Skin epidermis (tissue), 12 donors: ENCODE results near the gene RAP2A.

Experiments
- H3K27ac ChIP-seq, 21 experiments: fragments of 200-600 bp; sonication (generic) in 11 of 21; one replicate each; pipeline ENCODE4 v1.5.0; 2020; ENCODE audit warnings: mild to moderate bottlenecking in 3 of 21, inconsistent platforms in 2 of 21, moderate library complexity in 2 of 21
- H3K4me3 ChIP-seq, 7 experiments: fragments of 200-600 bp; sonication (generic) in 2 of 7; one replicate each; pipeline ENCODE4 v1.5.0; 2020; ENCODE audit warnings: inconsistent platforms in 2 of 7, mild to moderate bottlenecking in 2 of 7, moderate library complexity in 1 of 7

RAP2A gene

DNA sequence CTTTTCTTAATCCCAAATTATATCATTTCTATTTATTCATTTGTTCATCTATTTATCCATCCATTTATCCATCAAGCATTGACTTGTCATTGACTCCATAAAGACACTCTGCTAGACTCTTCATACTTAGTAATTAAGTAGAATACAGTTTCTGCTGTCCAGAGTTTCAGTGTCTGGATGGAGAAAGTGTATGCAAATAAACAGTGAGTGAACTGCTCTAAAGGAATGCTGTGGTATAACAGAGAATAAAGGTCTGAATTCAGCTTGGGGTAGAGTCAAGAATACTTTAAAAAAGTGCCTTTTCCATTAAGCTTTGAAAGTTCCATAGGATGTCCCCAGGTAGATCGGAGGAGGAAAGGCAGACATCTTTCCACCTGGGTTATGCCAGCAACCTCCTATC lies 51.4 kb downstream of the RAP2A start:
- no peak overlapping the region for H3K4me3 ChIP-seq

DNA sequence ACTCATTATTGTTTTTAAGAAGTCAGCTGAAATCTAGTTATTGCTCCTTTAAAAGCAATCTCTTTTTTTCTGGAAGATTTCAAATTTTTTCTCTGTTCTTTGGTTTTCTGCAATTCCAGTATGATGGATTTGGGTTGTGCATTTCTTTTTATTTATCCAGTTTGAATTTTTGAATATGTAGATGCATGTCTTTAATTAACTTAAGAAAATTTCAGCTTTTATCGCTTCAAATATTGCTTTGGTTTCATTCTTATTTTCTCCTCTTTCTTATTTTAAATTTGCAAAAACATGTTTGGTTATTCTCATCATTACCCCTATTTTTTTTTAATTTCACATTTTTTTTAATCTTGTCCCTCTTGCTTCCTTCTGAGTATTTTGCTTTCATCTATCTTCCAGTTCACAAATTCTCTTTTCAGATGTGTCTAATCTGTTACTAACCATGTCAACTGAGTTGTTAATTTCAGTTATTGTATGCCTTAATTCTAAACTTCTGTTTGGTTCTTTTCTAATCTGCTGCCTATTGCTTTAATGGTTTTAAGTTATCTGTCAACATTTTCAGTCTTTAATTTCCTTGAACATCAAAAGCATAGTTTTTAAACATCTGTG lies 56.8 kb downstream of the RAP2A start:
- H3K4me3 ChIP-seq, result no peak overlapping the region
- no peak overlapping the region for H3K27ac ChIP-seq

More for the DNA sequence above, 51.4 kb downstream of the RAP2A start:
- H3K27ac ChIP-seq, result no peak overlapping the region

DNA sequence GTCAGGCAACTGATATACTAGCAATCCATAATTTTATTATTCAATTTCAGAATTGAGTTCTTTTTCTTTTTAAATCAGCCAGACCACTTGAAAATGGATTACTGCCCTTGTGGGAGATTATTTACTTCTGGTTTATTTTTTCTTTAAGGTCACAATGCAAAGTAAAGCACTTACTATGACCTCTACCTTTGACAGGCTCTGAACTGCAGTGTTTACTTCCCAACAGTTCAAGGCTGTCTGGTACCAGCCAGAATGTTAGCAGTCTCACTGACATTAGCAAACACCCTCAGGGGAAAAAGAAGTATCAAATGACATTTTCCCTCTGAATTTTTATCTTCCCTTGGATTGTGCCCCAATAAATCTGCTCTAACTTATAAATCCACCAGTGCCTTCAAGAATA lies 57.5 kb downstream of the RAP2A start:
- no peak overlapping the region for H3K4me3 ChIP-seq
- no peak overlapping the region for H3K27ac ChIP-seq

DNA sequence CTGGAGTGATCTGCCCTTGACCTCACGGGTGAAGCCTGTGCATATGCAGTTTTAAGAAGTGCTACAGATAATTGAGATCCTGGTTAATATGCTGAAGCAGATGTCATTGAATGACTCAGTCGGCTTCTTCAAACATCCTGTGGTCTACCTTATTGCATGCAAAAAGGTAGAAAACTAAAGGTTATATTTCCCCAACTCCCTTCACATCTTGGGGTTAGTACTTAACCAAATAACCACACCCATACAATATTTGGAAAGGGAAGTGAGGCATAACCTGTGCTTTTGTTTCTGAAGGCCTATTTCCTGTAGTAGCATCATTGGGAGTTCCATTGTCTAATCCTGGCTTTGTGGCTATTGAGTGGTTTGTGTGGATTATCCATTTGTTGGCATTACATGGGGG lies 58.3 kb downstream of the RAP2A start:
- H3K4me3 ChIP-seq, result no peak overlapping the region
- peak overlapping the region in 1 of 21 experiments; percentile 3 for H3K27ac ChIP-seq

DNA sequence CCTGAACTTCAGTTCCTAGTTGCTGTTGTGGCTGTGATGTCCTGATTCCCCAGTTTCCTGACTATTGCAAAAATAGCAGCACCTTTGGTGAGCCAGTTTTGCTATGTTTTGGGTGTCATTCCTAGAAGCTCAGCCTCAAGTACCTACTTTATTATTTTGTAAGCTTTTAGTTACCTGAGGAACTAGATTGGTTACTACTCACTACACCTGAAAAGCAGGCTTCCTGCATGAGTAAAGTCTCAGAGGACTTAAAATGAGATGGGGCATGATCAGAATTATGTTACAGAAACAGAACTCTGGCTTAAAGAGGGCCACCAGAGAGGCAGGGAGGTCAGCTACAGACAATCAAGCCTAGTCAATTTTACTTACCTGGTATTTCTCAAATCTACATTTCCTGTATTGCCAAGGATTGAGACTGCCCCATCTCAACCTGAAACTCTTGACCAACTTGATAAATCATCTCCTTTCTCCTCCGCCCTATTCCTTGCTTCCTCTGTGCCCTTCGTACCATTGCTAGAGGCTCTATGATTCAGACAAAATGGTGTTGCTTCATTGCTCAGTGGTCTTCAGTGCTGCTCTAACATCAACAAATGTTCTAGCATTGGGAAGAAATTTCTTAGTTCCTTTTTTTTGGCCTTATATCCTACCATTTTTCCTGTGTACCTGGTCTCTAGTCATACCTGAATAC lies 58.9 kb downstream of the RAP2A start:
- H3K27ac ChIP-seq, result peak overlapping the region in 1 of 21 experiments; percentile 3
- H3K4me3 ChIP-seq, result no peak overlapping the region

DNA sequence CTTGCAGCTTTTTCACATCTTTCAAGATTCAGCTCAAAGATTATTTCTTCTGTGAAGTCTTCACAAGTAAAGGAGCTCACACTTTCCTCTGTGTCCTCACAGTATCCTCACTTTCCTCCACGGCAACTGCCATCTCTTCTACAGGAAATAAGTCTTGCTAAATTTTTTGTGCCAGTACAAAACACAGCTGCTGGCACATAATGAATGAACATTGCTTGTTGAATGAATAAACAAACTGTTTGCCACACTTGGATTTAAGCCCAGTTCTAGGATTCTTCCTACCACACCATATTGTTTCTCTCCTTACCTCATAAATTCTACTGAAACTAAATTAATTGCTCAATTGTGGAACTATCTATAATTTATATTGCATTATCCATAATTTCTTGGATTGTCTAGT lies 59.5 kb downstream of the RAP2A start:
- Histone ChIP-seq H3K27ac (no peak overlapping the region), H3K4me3 (no peak overlapping the region)

DNA sequence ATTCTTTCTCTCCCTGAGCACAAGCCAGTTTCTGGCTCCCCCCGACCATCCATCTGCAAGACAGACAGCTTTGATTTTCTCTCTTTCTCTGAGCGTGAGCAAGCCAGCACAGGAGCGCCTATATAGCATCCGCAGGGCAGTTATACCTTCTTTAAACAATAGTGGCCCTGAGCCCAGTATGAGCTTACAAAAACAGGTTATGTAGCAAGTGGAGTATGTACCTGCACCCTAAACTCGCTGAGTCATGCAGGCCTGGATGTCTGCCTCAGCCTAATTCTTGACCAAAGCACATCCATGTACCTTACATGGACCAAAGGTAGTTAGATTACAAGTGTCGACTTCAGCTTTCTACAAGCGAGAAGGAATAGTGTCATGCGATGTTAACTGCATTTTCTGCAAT lies 61.7 kb downstream of the RAP2A start:
- Histone ChIP-seq H3K4me3 (no peak overlapping the region), H3K27ac (no peak overlapping the region)

DNA sequence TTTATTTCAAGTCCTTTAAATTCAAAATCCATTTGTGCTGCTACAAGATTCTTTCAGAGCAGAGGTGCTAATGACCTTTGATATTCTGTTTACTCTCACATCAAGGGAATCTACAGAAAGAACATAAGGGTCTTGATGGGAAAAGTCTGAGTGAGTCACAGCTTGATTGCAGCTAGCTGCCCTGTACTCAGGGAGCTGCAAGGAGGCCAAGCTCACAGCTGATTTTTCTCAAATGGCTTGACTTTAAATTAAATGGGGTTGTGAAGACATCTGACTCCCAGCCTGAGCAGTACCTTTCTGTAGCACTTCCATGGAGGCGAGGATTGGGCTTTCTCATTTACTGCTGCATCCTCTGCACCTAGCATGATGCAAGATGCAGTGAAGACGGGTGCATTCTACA lies 62.5 kb downstream of the RAP2A start:
- no peak overlapping the region for H3K27ac ChIP-seq
- H3K4me3 ChIP-seq, result no peak overlapping the region

DNA sequence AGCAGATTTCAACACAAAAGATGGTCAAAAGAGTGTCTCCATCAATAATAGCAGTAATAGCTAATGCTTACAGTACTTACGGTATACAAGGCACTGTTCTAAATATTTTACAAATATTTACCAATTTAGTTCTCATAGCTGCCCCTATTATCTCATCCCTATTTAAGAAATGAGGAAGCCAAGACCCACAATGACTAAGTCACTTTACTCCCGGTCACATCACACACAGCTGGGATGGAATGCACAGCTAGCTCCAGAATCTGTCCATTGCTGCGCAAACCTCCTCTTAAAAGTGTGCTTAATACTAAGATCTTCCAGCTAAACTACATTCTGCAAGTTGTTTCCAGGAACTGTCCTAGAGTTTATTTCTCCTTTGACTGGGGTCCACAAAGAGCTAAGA lies 63.4 kb downstream of the RAP2A start:
- no peak overlapping the region for H3K27ac ChIP-seq
- no peak overlapping the region for H3K4me3 ChIP-seq

DNA sequence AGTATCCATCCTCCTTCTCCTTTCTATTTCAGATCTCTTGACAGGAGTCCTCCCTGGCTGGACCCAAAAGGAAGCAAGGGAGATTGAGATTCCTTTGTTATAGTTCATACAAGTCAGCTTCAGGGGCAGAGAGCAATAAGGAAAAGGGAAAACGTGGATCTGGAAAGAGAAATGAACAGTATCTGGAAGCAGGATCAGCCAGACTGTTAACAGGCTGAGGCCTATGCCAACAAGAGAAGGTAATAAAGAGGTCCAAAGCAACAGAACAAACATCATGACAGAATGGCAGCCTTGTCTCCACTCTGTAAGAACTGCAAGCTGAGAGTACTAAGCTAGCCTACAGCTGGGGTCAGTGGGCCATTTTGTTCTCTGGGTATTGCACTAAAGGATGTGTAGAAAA lies 64.5 kb downstream of the RAP2A start:
- no peak overlapping the region for H3K4me3 ChIP-seq
- no peak overlapping the region for H3K27ac ChIP-seq

DNA sequence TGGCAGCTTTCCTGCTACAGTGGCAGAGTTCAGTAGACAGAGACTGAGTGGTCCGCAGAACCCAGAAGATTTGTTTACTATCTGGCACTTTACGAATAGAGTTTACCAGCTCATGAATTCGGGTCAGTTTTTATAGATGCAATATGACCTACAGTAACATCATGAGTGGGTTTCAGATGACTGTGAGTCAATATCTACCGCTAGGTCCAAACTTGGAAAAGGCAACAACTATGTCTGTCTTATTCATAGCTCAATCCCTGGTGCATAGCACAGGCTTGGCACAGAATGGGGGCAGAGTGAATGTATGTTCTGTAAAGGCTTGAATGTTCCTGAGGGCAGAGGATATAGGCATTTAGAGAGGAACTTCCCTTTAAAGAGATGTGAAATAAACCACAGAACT lies 65.2 kb downstream of the RAP2A start:
- Histone ChIP-seq H3K4me3 (no peak overlapping the region), H3K27ac (no peak overlapping the region)

DNA sequence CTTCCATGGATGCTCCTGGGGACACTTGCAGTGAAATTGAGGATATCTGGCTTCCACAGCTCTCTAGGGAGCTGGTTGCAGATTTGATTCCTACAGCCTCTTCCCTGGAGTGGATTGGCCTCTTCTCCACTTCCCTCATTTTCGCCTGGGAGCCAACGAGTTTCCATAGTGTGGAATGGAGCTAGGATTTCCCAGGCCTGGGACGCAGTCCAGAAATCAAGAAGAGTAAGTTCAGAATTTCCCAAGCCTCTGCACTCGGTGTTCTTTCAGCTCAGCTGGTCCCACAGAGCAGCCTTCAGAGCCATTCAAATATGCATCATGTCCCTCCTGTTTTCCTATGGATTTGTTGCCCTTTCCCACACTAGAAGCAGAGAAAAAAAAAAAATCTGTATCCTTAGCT lies 68.2 kb downstream of the RAP2A start:
- H3K27ac ChIP-seq, result no peak overlapping the region
- H3K4me3 ChIP-seq, result no peak overlapping the region

DNA sequence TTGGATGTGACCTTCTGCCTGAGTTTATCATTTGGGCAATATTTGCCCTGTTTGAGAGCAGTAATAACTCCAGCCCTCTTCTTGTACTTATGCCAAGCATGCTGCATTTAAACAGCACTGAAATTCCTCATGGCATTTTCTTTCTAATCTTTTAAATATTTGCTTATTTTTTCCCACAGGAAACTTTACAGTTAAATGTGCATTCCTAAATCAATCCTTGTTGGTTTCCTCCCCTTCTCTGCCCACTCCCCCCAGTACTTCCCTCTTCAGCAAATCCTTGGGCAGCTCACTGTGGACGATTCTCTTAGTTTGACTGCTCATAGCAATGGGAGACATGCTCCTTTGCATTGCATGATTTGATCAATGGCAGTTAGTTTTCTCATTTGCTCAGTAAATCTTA lies 68.7 kb downstream of the RAP2A start:
- no peak overlapping the region for H3K27ac ChIP-seq
- no peak overlapping the region for H3K4me3 ChIP-seq

DNA sequence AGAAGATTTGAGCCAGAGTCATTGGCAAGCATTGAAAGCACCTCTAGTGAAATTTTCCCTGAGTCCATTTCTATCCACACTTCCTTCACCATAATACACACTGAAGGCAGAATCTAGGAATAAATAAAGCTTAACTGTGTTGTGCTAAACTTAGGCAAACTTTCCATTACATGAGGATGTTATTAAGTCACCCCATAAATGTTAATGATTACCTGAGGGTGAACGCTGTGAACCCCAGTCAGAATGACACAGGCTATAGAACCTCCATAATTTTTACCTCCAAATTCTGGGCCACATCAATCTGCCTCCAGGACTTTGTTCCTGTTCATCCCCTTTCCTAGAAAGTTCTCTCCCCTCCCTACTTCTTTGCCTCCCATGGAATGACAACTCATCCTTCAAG lies 71.0 kb downstream of the RAP2A start:
- Histone ChIP-seq H3K4me3 (no peak overlapping the region), H3K27ac (no peak overlapping the region)

DNA sequence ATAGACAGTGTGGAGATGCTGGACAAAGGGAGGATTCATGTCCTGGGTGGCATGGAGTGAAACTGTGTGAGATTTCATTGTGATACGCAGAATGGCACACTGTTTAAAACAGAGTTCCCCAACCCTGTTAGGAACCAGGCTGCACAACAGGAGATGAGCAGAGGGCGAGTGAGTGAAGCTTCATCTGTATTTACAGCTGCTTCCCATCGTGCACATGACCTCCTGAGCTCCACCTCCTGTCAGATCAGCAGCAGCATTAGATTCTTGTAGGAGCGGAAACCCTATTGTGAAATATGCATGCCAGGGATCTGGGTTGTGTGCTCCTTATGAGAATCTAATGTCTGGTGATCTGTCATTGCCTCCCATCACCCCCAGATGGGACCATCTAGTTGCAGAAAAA lies 72.5 kb downstream of the RAP2A start:
- H3K27ac ChIP-seq, result no peak overlapping the region

DNA sequence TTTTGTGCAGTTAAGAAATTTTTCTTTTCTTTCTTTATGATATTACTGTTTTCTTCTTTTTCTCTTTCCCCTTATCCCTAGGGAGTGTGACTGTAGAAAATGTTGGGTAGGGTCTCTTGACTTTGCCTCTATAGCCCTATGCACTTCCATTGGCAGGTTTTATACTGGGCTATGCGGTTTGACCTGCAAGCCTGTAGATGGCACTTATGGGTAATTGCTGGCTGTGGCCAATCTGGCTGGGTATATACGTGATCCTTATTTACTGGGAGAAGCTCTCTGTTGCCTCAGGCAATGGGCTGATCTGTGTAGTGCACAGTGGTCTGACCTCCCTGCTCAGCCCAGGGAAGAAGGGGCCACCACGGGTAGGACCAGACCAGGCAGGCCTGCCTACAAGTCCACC lies 78.8 kb downstream of the RAP2A start:
- no peak overlapping the region for H3K4me3 ChIP-seq

More for the DNA sequence above, 72.5 kb downstream of the RAP2A start:
- no peak overlapping the region for H3K4me3 ChIP-seq

DNA sequence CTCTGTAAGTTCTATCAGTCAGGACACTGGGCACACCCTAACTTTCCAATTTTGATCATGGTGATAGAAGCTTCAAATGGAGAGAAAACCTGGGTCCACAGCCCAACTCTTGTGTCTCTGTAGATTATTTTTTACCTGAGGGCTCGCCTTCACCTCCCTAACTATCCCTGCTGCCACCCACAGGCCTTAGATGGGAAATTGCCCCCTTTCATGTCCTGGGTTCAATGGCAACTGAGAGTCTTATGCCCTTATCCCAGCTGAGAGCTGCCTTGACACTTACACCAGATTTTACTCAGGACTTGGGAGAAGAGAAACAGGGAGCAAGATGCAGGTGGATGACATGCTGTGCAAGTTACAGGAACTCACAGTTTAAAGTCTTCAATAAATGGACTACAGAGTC lies 81.7 kb downstream of the RAP2A start:
- H3K4me3 ChIP-seq, result no peak overlapping the region
- H3K27ac ChIP-seq, result no peak overlapping the region

More for the DNA sequence above, 78.8 kb downstream of the RAP2A start:
- H3K27ac ChIP-seq, result no peak overlapping the region

DNA sequence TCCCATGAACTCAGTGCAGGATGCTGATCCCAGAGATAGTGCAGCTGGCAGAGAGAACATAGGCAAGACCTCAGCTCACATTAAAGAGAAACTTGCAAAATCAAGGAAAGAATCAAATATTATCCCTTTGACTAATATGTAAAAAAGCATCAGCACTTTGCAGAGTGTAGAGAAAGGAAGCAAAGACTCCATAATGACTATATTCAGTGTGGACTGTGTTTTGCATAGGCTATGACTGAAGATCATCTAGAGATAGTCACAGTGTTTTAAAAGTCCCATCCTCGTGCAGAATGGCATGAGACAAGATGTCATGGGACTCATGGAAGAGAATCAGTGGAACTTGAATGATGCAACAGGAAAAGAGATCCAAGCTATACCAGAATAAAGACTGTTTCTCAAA lies 84.0 kb downstream of the RAP2A start:
- Histone ChIP-seq H3K27ac (no peak overlapping the region), H3K4me3 (no peak overlapping the region)
